Measurements from ENCODE around the gene IFI30.

Gene IFI30

GRCh38 chr19:18226956-18227780 is 53.6 kb downstream of the IFI30 start:
- no peak for DNase-seq
